ENCODE measurements around the gene PNPLA3. TPM values are rescaled to one million over a fixed set of nuclear protein-coding genes. Genes with fewer than 3 reads are reported as not detected.
"Not testable (repeated sequence)": the region's sequence is repeated elsewhere in the genome, so short reads cannot be mapped to it uniquely, and the experiment has no call there.

The PNPLA3 gene
- total RNA-seq, 1 donor from 2014 or later: 0.93 TPM

DNA sequence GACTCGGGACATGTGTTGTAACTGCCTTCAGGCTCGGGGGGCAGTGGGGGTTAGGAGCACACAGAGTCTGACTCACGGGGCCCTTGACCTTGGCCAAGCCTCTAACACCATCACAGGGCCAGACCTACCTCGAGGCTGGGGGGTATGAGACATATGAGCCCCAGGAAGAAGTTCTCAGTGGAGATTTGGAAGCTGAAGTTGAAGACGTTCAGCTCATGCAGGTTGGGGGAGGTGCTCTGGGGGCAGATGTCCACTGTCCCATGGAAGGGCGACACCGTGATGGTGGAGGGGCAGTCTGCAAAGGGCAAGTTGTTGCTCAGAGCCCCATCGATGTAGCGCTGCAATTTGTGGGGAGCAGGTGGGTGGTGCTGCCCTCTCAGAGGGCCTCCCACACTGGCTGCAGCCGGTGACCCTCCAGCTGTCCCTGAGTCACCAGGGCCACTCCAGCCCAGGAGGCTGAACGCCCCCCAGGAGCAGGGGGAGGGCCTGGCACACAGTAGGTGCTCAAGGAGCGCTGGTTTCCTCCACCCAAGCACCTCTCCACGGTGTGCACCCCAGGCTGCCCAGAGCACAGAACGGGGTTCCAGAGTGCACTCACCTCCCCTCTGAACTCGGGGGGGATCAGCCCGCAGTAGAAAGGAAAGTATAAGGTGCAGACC, 34.3 kb upstream of the PNPLA3 start:
- DNase-seq (ENCODE audit: low spot score): no peak

- no peak for DNase-seq (ENCODE audit: low spot score)
Measured at GRCh38 chr22:43889860-43890253, 33.7 kb upstream of the PNPLA3 start.

GRCh38 chr22:43890901-43891331, 32.7 kb upstream of the PNPLA3 start:
- DNase-seq (ENCODE audit: low spot score): no peak

DNA sequence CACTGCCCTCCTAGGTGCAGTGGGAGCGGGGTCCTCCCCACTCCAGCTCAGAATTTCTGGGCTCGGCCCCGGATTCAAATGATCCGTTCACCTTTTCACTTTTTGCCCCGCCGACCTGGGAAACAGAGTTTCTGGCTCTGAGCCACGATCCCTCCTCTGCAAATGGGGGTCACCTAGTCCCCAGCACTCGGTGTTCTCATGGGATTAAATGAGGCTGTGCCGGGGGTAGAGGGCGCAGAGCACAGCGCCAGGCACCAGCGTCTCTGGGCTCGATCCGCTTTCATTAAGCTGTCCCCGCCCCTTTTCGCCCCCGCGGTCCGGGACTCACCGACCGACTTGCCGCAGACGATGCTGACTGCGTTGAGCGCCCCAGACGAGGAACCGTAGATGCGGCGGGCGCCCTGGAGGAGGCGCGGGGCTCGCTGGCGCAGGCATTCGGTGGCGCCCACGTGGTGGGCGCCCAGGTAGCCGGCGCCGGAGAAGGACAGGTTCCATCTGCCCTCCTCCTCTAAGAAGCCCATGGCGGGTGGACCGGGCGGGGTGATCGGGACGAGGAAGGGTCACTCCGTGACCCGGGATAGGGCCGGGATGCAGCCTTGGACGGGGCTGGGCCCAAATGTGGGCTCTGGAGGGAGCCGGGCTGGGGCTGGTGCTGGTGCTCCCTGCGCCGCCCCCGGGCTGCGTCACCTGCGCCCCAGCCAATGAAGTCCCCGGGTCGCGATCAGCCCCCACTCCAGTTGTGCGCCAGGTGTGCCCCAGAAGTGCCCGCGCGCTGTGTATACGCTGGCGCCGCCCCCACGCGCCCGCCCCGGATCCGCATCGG, 32.0 kb upstream of the PNPLA3 start, which contains the start of gene PNPLA5:
Gene PNPLA5 (minus strand): TSS at position 654 of the 823 bp plus-strand sequence. CDS start 133 bp downstream, at position 521.
- DNase-seq (ENCODE audit: low spot score): no peak

GRCh38 chr22:43892183-43892894, 31.3 kb upstream of the PNPLA3 start:
- DNase-seq (ENCODE audit: low spot score): no peak

GRCh38 chr22:43893266-43893665, 30.3 kb upstream of the PNPLA3 start:
- DNase-seq (ENCODE audit: low spot score): no peak

DNA sequence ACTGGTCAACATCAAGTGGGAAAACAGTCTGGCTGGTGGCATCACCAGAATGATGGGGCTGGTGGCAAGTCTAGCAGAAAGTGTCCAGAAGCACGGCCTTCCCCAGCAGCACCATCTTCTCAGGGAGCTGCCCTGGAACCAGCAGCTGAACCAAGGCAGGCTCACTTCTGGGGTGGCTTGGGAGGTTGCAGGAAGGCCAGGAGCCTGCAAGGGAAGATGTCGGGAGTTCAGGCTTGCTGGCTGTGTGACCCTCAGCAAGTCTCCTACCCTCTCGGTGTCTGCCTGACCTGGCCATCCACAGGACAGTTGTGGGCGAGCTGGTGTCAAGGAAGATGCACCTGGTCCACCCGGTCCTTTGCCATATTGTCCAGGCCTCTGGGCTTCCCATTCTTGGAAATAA, 29.5 kb upstream of the PNPLA3 start:
- DNase-seq (ENCODE audit: low spot score): no peak

DNA sequence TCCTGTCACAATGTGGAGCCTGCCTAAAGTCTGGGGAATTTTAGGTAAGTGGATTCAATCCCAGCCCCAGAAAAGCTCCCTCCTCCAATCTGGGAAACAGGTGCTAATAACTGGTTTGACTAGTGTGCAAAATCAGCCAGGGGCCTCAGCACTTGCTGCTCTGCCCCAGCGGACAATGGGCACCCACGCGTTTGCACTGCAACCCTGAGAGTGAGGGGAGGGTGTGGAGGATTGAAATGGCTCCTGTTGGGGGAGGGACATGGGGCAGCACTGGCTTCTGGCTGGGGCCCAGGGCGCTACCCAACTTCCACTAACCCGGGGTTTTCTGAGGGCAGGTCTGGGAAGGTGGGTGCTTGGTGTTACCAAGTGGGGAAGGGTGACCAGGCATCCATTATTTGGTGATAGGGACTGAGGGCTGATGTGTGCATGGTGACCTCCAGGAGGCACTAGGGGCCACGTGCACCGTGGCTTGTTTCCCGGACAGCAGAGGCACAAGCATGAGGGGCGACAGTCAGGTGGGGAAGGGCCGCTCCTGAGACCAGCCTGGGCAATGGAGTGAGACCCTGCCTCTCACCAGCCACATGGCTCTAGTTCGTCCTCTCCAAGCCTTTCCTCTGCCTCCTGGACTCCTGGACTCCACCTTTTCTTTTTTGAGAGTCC, 27.5 kb upstream of the PNPLA3 start:
- no peak for DNase-seq (ENCODE audit: low spot score)

DNA sequence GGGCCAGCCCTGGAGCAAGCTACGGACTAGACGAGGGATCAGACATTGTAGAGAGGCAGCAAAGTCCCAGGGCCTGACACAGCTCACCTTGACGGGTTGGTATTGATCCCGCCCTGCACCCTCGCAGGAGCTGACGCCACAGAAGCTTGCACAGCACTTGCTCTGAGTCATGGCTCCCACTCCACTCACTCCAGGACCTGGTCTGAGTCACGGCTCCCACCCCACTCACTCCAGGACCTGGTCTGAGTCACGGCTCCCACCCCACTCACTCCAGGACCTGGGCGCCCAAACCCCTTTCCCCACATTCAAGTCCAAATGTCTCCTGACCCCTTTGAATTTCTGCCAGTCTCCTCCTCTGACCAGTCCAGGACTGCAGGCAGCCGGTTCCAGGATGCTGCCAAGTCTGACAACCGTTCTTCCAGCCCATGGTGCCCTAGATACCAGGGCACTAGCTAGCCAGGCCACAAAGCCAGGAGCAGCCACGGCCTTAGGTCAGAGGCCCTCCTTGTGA, 25.8 kb upstream of the PNPLA3 start:
- DNase-seq (ENCODE audit: low spot score): no peak

- no peak for DNase-seq (ENCODE audit: low spot score)
Measured at GRCh38 chr22:43900206-43900605, 23.4 kb upstream of the PNPLA3 start.

GRCh38 chr22:43901976-43902643, 21.5 kb upstream of the PNPLA3 start:
- no peak for DNase-seq (ENCODE audit: low spot score)

DNA sequence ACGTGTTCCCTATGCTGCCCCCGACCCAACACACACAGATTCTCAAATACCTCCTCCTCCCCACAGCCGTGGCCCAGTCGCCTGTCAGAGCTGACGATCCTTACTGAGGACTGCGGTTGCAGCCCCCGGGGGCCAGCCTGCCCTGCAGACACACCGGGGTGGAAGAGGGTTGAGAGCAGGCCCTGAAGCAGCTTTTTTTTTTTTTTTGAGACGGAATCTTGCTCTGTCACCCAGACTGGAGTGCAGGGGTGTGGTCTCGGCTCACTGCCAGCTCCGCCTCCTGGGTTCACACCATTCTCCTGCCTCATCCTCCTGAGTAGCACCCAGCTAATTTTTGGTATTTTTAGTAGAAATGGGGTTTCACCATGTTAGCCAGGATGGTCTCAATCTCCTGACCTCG, 20.6 kb upstream of the PNPLA3 start:
- not testable (repeated sequence) for DNase-seq (ENCODE audit: low spot score)

GRCh38 chr22:43904412-43904811, 19.2 kb upstream of the PNPLA3 start:
- DNase-seq (ENCODE audit: low spot score): not testable (repeated sequence)

GRCh38 chr22:43905681-43906080, 17.9 kb upstream of the PNPLA3 start:
- DNase-seq (ENCODE audit: low spot score): no peak

DNA sequence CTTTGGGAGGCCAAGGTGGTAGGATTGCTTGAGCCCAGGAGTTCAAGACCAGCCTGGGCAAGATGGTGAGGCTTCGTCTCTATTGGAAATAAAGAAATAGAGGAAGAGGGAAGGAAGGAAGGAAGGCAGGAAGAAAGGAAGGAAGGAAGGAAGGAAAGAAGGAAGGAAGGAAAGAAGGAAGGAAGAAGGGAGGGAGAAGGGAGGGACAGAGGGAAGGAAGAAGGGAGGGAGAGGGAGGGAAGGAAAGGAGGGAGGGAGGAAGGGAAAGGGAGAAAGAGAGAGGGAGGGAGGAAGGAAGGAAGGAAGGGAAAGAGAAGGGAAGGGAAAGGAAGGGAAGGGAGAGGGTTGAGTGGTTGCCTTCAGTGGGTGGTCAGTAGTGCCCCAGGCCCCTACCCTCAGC, 13.9 kb upstream of the PNPLA3 start:
- DNase-seq (ENCODE audit: low spot score): no peak

DNA sequence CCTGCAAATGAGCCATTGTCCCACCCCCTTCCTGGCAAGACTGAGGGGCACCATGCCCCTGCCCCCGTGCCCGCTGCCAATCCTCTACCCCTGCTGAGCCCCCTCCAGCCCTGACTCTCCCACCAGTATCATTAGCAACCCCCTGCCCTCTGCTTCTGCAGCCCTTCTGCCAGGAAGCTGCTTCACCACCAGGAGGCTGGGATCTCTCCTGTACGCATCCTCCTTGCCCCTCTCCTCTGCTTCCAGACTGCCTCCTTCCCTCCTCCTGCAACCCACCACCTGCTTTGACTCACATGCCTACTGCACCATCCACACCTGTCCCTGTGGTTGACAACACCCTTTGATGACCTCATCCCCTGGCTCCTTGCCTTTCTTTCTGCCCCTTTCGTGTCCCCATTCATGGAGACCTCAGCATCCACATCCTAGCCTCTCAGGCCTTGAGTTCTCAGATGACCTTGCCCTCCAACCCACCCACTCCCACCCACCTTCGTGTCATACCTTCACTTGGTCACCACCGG, 13.4 kb upstream of the PNPLA3 start:
- DNase-seq (ENCODE audit: low spot score): no peak

DNA sequence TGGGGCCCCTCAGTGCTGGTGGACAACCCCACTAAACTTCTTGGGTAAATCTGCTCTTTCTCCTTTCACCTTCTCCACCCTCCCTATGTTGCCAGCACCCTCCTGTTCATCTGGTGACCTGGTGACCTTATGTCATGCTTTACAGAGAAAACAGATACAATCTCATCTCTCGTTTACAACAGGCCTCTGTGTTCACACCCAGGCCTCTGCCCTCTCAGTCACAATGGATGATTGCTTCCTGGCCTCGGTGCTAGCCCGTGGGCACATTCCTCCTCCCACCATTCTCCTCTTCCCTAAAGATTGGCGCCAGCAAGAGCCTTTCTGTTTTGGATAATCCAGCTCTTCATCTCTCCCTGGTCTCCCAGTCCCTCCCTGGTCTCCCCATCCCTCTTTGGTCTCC, 12.3 kb upstream of the PNPLA3 start:
- no peak for DNase-seq (ENCODE audit: low spot score)

DNA sequence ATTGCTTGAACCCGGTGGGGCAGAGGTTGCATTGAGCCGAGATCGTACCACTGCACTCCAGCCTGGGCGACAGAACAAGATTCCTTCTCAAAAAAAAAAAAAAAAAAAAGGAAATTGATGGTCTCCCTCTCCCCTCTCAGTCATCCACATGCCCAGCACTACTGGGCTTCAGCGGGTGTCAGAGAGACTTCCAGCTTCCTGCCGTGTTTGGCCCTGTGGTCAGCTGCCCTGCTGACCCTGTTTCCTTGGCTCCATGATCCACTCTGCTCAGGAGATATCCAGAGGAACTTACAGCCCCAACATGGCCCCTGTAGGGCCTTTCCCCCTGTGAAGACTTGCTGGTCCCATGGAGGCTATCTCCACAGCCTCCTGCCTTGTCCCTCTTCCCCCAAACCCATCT, 6.1 kb upstream of the PNPLA3 start:
- DNase-seq (ENCODE audit: low spot score): no peak

GRCh38 chr22:43919106-43919973, 4.3 kb upstream of the PNPLA3 start:
- no peak for DNase-seq (ENCODE audit: low spot score)
